CD4-positive, CD25-positive, alpha-beta regulatory T cell (primary cell): ENCODE measurements around the gene NPIPA1. TPM values are rescaled to one million over a fixed set of nuclear protein-coding genes. Genes with fewer than 3 reads are reported as not detected.

Source experiments
- polyA plus RNA-seq, 4 donors: library from polyadenylated mRNA; unstranded; fragments of 300-500 nt; fragmentation: Illumina TruSeq; gene quantifications; one replicate each; pipeline ENCODE4 v1.2.3, GENCODE V29; 2021
- total RNA-seq: library from RNA; stranded (reverse); gene quantifications from one replicate; pipeline ENCODE4 v1.2.3, GENCODE V29; 2022

Gene NPIPA1
- total and polyA plus RNA-seq, 5 donors from 2014 or later: 0.42 to 109 (median 1.7) TPM

Other genes starting within 250 kb of the NPIPA1 start
- not detected for gene PLA2G10, start 243.1 kb upstream of the NPIPA1 start, total RNA-seq
- gene PLA2G10, start 243.1 kb upstream of the NPIPA1 start, polyA plus RNA-seq: not detected
- 0.86 TPM for gene NPIPA3, start 234.0 kb upstream of the NPIPA1 start, total RNA-seq
- not detected for gene NPIPA3, start 234.0 kb upstream of the NPIPA1 start, polyA plus RNA-seq
- 0.86 TPM for gene NPIPA2, start 194.9 kb upstream of the NPIPA1 start, total RNA-seq
- gene NPIPA2, start 194.9 kb upstream of the NPIPA1 start, polyA plus RNA-seq: not detected
- gene NOMO1, start 103.7 kb upstream of the NPIPA1 start, total RNA-seq: 44.5 TPM
- gene NOMO1, start 103.7 kb upstream of the NPIPA1 start, polyA plus RNA-seq: 10 to 100 TPM; 17.4 to 37.5 (median 31.1) TPM
- gene PDXDC1, start 37.6 kb downstream of the NPIPA1 start, total RNA-seq: 91.2 TPM
- gene PDXDC1, start 37.6 kb downstream of the NPIPA1 start, polyA plus RNA-seq: 10 to 100 TPM; 27.4 to 31.7 (median 28.8) TPM
- 46.8 TPM for gene NTAN1, start 118.6 kb downstream of the NPIPA1 start, total RNA-seq
- 100 to 1,000 TPM in 2 of 4 donors, 10 to 100 TPM in 2; 75.4 to 115 (median 96.7) TPM for gene NTAN1, start 118.6 kb downstream of the NPIPA1 start, polyA plus RNA-seq
- gene RRN3, start 156.8 kb downstream of the NPIPA1 start, total RNA-seq: 29.9 TPM
- gene RRN3, start 156.8 kb downstream of the NPIPA1 start, polyA plus RNA-seq: 10 to 100 TPM; 21.6 to 31.3 (median 27.1) TPM